Anterior cingulate cortex (tissue), 58 donors: ENCODE measurements around the gene FAT1.

Experiments
- DNase-seq, 58 donors: peaks; one replicate each; lab custom pipeline; 2025; lab: John Stamatoyannopoulos, UW

Gene FAT1

GRCh38 chr4:186701273-186701672 is 22.4 kb downstream of the FAT1 start:
- DNase-seq = peak in 24 of 58 donors; percentile 9 to 65 (median 26)

GRCh38 chr4:186700746-186701145 is 22.9 kb downstream of the FAT1 start:
- peak in 26 of 58 donors; percentile 4 to 82 (median 42) for DNase-seq

- peak in 1 of 58 donors; percentile 26 for DNase-seq
Measured at GRCh38 chr4:186699881-186700397, 23.7 kb downstream of the FAT1 start.

GRCh38 chr4:186699298-186699697 is 24.4 kb downstream of the FAT1 start:
- no peak for DNase-seq

GRCh38 chr4:186698525-186698924 is 25.1 kb downstream of the FAT1 start:
- no peak for DNase-seq

GRCh38 chr4:186698028-186698427 is 25.6 kb downstream of the FAT1 start:
- no peak for DNase-seq

- DNase-seq = no peak
Measured at GRCh38 chr4:186695392-186695791, 28.3 kb downstream of the FAT1 start.

GRCh38 chr4:186693894-186694293 is 29.8 kb downstream of the FAT1 start:
- DNase-seq = no peak

- DNase-seq = peak in 3 of 58 donors; percentile 15 to 63 (median 16)
Measured at GRCh38 chr4:186693159-186693815, 30.4 kb downstream of the FAT1 start.

GRCh38 chr4:186691396-186691795 is 32.3 kb downstream of the FAT1 start:
- no peak for DNase-seq

- DNase-seq = peak in 4 of 58 donors; percentile 11 to 53 (median 24)
Measured at GRCh38 chr4:186689476-186689875, 34.2 kb downstream of the FAT1 start.

GRCh38 chr4:186688150-186688943 is 35.3 kb downstream of the FAT1 start:
- no peak for DNase-seq

GRCh38 chr4:186687265-186687664 is 36.4 kb downstream of the FAT1 start:
- DNase-seq = no peak

GRCh38 chr4:186685767-186686183 is 37.9 kb downstream of the FAT1 start:
- no peak for DNase-seq

GRCh38 chr4:186684889-186685309 is 38.8 kb downstream of the FAT1 start:
- DNase-seq = no peak

GRCh38 chr4:186684220-186684619 is 39.4 kb downstream of the FAT1 start:
- no peak for DNase-seq

GRCh38 chr4:186680641-186681040 is 43.0 kb downstream of the FAT1 start:
- DNase-seq = no peak

- no peak for DNase-seq
Measured at GRCh38 chr4:186676531-186677161, 47.0 kb downstream of the FAT1 start.

GRCh38 chr4:186669735-186670134 is 53.9 kb downstream of the FAT1 start:
- no peak for DNase-seq

GRCh38 chr4:186669159-186669731 is 54.4 kb downstream of the FAT1 start:
- DNase-seq = peak in 2 of 58 donors; percentile 31 to 46

GRCh38 chr4:186666750-186667149 is 56.9 kb downstream of the FAT1 start:
- DNase-seq = no peak
